Ramos (cell line): ENCODE data around the gene AKR1D1.
"Not testable (repeated sequence)": the region's sequence is repeated elsewhere in the genome, so short reads cannot be mapped to it uniquely, and the experiment has no call there.

Experiments used
- in situ Hi-C: fragments of 300-500 bp; cut with MboI; formaldehyde crosslinking; loops from one replicate; pipeline ENCODE4 v1.14.3; 2022; ENCODE audit warnings: low sequenced_read_pairs; ENCODE audit not compliant: unreplicated experiment

AKR1D1 gene

DNA sequence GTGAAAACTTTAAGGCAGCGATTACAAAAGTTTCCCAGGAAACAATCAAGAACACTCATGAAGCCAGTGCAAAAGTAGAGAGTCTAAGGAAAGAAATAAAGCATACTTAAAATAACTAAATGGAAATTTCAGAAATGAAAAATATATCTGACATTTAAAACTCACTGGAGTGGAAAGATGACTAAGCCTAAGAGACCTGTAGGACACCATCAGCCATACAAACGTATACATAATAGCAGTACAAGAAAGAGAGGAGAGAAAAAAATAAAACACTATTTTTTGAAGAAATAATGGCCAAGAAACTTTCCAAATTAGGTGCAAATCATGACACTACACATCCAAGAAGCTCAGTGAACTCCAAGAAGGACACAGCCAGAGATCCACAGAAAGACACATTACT lies 5.4 kb upstream of the AKR1D1 start:
- in situ Hi-C loops, result no loop called here

DNA sequence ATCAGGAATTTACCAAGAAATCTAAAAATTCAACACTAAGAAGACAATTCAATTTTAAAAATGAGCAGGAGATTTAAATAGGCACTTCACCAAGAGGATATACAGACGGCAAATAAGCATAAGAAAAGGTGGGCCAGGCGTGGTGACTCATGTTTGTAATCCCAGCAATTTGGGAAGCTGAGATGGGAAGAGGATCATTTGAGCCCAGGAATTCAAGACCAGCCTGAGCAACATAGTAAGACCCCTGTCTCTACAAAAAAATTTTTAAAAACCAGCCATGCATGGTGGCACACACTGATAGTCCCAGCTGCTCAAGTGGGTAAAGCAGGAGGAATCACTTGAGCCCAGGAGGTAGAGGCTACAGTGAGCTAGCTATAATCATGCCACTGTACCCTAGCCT lies 3.5 kb upstream of the AKR1D1 start:
- in situ Hi-C loops, result no loop called here

GRCh38 chr7:138074121-138074520 lies 2.1 kb upstream of the AKR1D1 start:
- in situ Hi-C loops, result no loop called here

GRCh38 chr7:138074540-138074939 lies 1.7 kb upstream of the AKR1D1 start:
- in situ Hi-C loops, result no loop called here

- in situ Hi-C loops, result no loop called here
Measured at GRCh38 chr7:138075350-138075749, 909 bp upstream of the AKR1D1 start.

DNA sequence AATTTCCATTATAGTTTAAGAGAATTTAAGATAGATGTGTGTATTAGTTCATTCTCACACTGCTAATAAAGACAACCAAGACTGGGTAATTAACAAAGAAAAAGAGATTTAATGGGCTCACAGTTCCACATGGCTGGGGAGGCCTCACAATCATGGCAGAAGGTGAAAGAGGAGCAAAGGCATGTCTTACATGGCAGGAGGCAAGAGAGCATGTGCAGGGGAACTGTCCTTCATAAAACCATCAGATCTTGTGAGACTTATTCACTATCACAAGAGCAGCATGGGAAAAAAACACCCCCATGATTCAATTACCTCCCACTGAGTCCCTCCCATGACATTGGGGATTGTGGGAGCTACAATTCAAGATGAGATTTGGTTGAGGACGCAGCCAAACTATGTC lies 473 bp upstream of the AKR1D1 start:
- in situ Hi-C loops, result not testable (repeated sequence)

GRCh38 chr7:138077809-138078208 lies 1.6 kb downstream of the AKR1D1 start:
- in situ Hi-C loops, result no loop called here

GRCh38 chr7:138079137-138079536 lies 2.9 kb downstream of the AKR1D1 start:
- in situ Hi-C loops, result no loop called here

- in situ Hi-C loops, result no loop called here
Measured at GRCh38 chr7:138081868-138082267, 5.6 kb downstream of the AKR1D1 start.

GRCh38 chr7:138083859-138084258 lies 7.6 kb downstream of the AKR1D1 start:
- in situ Hi-C loops, result no loop called here

DNA sequence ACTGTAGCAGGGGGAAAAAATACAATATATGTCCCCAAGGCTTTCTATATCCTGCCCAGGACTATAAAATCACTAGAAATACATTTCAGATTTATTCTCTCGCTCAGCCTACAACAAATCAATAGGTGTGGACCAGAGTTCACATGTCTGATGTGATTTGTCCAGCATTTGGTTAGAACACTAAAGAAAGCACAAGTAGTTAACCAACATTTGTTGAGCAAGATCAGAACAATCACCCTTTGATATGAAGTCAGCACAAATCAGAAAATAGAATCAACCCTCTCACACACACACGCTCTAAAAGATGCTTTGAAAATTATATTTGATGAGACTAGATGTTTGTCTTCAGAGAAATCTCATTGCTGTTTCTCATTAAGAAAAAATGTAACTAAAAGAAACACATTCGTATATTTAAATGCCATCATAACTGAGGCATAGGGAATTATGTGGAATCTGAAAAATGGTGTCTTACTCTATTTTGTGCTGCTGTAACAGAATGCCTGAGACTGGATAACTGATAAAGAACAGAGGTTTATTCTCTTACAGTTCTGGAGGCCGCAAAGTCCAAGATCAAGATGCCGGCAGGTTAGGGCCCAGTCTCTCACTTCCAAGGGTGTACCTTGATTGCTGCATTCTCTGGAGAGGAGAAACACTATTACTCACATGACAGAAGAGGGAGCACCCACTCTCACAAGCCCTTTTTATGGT lies 10.5 kb downstream of the AKR1D1 start:
- in situ Hi-C loops, result no loop called here

- in situ Hi-C loops, result no loop called here
Measured at GRCh38 chr7:138089080-138089901, 13.0 kb downstream of the AKR1D1 start.

DNA sequence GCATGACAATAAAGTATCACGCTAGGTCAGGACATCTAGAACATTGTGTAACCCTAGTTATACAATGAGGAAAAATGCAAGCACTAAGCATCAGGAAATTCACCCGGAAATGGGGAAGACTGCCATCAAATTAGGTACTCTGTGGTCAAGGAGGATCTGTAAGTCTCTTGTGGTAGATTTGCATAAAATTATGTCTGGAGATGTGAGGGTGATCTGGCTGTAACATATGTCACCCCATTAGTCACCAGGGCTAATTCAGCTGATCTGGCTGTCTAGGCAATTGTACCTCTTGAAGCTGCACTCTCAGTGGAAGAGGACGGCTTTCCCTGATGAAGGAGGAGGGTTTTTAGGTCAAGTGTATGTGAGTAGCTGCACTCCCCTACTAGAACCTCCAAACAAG lies 14.8 kb downstream of the AKR1D1 start:
- in situ Hi-C loops, result no loop called here

GRCh38 chr7:138091840-138092239 lies 15.6 kb downstream of the AKR1D1 start:
- in situ Hi-C loops, result not testable (repeated sequence)

GRCh38 chr7:138092486-138093028 lies 16.3 kb downstream of the AKR1D1 start:
- in situ Hi-C loops, result no loop called here

DNA sequence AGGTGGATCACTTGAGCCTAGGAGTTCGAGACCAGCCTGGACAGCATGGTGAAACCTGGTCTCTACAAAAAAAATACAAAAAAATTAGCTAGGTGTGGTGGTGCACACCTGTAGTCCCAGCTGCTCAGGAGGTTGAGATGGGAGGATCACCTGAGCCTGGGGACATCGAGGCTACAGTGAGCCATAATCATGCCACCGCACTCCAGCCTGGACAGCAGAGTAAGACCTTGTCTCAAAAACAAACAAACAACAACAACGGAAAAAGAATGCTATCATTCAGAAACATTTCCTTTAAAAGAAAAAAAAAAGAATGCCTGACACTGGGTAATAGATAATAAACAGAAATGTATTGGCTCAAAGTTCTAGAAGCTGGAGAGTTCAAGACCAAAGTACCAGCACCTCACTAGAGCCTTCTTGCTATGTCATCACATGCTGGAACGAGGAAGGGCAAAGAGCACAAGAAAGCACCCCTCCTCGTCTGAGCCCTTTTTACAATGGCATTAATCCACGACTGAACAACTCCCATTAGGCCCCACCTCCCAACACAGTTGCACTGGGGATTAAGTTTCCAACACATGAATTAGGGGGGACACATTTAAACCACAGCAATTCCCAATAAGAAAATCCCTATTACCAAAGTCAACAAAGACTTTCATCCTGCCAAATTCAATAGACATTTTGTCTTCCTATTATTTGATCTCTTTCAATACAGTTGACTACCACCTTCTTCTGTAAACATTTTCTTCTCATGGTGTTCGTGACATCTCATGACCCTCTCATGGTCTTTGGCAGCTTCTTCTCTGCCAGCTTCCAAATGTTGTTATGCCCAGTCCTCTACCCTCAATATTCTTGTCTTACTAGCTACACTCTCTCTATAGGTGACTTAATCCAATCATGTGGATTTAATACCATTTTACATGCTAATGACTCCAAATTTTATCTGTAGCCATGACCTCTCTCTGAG lies 20.0 kb downstream of the AKR1D1 start:
- in situ Hi-C loops, result no loop called here

GRCh38 chr7:138097064-138097741 lies 20.9 kb downstream of the AKR1D1 start:
- in situ Hi-C loops, result no loop called here

GRCh38 chr7:138099813-138100212 lies 23.6 kb downstream of the AKR1D1 start:
- in situ Hi-C loops, result no loop called here

DNA sequence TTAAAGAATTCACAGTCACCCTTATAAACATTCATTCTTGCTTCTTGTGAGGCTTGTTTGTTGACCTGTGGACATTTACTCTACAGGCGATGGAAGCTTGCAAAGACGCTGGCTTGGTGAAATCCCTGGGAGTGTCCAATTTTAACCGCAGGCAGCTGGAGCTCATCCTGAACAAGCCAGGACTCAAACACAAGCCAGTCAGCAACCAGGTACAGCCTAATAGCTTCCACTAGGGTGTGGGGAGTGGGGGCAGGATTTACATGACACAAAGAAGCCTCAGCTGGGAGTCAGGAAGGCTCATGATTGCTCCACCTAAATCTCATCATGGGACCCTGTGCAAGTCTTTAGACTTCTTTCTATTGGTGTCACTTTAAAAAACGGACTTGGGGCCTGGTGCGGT lies 29.0 kb downstream of the AKR1D1 start:
- in situ Hi-C loops, result no loop called here

DNA sequence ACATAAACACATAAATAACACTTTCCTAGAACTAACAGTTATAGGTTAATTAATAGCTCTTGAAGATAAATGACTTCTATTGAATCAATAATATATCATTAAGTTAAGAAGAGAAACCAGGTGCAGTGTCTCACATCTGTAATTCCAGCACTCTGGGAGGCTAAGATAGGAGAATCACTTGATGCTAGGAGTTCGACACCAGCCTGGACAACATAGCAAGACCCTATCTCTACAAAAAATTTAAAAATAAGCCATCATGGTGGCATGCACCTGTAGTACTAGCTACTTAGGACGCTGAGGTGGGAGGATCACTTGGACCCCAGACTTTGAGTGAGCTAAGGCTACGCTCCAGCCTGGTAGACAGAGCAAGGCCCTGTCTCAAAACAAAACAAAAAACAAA lies 38.8 kb downstream of the AKR1D1 start:
- in situ Hi-C loops, result no loop called here
